GM13976 (cell line): ENCODE data around the gene DIABLO.
"Not testable (repeated sequence)": the region's sequence is repeated elsewhere in the genome, so short reads cannot be mapped to it uniquely, and the experiment has no call there.

Experiments used
- DNase-seq: peaks from one replicate; pipeline ENCODE4 v3.0.0; 2012; ENCODE audit warnings: low spot score
- in situ Hi-C: fragments of 300-500 bp; cut with MboI; formaldehyde crosslinking; loops from one replicate; pipeline ENCODE4 v1.12.0; 2022; ENCODE audit warnings: low sequenced_read_pairs, mixed read lengths, inconsistent platforms; ENCODE audit not compliant: unreplicated experiment
- TF ChIP-seq, protein P1 (sequence below): IDR thresholded peaks from 2 replicates; pipeline ENCODE4 v1.5.1; 2012; ENCODE audit warnings: borderline replicate concordance, mild to moderate bottlenecking; ENCODE audit not compliant: insufficient read depth; ENCODE audit errors: extremely low read depth, missing control alignments, control extremely low read depth

DIABLO gene

GRCh38 chr12:122225683-122226365 lies at the start of gene DIABLO:
Gene DIABLO, minus strand, starts transcription at chr12:122226052. Its CDS starts 38 bp downstream, at chr12:122226014.
- TF ChIP-seq, protein P1, sequence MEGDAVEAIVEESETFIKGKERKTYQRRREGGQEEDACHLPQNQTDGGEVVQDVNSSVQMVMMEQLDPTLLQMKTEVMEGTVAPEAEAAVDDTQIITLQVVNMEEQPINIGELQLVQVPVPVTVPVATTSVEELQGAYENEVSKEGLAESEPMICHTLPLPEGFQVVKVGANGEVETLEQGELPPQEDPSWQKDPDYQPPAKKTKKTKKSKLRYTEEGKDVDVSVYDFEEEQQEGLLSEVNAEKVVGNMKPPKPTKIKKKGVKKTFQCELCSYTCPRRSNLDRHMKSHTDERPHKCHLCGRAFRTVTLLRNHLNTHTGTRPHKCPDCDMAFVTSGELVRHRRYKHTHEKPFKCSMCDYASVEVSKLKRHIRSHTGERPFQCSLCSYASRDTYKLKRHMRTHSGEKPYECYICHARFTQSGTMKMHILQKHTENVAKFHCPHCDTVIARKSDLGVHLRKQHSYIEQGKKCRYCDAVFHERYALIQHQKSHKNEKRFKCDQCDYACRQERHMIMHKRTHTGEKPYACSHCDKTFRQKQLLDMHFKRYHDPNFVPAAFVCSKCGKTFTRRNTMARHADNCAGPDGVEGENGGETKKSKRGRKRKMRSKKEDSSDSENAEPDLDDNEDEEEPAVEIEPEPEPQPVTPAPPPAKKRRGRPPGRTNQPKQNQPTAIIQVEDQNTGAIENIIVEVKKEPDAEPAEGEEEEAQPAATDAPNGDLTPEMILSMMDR: no peak
- in situ Hi-C loops: no loop called here

DNA sequence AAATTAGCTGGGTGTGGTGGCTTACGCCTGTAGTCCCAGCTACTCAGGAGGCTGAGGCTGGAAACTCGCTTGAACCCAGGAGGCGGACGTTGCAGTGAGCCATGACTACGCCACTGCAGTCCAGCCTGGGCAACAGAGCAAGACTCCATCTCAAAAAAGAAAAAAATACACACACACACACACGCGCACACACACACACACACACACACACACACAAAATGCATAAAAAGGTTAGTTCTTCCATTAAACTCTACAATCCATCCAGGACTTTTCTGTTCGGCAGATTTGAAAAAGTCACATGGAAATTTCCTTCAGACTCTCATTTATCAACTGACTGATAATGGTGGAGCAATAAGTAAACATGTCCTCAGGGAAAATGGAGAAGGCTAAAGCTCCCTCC lies 49.6 kb upstream of the DIABLO start:
- TF ChIP-seq, protein P1: no peak
- in situ Hi-C loops: no loop called here
- DNase-seq: no peak

More at GRCh38 chr12:122225683-122226365, at the start of gene DIABLO:
- peak; percentile 98 for DNase-seq

- TF ChIP-seq, protein P1: no peak
- in situ Hi-C loops: no loop called here
- peak; percentile 97 for DNase-seq
Observed at GRCh38 chr12:122266230-122266901, 40.5 kb upstream of the DIABLO start, which contains the start of gene VPS33A. Gene VPS33A, minus strand, starts transcription at chr12:122266494. Its CDS starts 86 bp downstream, at chr12:122266408.

DNA sequence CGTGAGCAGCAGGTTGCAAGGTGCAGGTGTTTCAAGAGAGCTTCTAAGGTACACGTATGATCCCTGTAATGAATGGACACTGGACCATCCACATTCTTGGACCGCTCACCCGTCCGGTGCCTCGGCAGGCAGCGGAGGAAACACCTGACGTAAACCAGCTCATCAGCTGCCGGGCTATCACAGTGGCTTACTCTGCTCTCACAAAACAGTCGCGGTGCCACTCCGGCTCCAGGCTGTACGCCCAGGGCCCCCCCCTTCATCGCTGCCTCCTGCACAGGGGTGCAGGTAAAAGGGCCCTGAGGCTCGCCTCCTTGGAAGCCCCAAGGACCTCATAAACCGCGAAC lies 40.0 kb upstream of the DIABLO start:
- TF ChIP-seq, protein P1: no peak
- no peak for DNase-seq
- in situ Hi-C loops: no loop called here

DNA sequence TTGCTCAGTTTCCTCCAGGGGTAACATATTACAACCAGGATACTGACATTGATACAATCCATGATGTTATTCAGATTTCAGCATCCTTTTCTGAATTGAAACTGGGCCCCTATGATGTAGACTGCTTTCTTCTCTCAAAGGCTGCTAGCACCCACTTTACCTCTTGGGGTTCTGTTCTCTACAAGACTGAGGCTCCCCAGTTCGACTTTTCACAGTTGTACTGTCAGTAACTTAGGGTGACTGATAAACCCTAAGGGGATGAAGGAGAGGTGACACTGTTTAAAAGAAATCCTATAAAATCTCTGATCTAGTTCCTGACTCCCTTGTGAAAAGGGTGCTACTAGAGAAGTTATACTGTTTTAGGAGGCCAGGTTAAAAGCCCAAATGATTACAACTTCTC lies 39.6 kb upstream of the DIABLO start:
- TF ChIP-seq, protein P1: no peak
- no peak for DNase-seq
- in situ Hi-C loops: no loop called here

DNA sequence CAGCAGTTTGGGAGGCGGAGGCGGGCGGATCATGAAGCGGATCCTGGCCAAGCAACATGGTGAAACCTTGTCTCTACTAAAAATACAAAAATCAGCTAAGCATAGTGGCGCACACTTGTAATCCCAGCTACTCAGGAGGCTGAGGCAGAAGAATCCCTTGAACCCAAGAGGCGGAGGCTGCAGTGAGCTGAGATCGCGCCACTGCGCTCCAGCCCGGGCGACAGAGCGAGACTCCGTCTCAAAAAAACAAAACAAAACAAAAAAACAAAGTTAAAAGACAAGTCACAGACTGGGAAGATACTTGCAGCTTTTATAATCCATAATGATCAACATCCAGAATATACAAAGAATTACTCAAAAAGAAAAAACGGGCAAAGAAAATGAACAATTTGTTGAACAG lies 34.9 kb upstream of the DIABLO start:
- in situ Hi-C loops, DNase-seq: not testable (repeated sequence)

DNA sequence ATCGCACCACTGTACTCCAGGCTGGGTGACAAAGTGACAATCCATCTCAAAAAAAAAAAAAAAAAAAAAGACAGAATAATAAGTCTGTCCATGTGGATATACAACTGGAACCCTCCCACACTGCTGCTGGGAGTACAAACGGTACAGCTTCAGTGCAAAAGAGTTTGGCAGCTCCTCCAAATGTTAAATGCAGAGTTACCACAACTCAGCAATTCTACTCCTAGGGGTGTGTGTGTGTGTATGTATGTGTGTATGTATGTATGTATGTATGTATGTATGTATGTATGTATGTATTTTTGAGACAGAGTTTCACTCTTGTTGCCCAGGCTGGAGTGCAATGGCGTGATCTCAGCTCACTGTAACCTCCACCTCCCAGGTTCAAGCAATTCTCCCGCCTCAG lies 33.1 kb upstream of the DIABLO start:
- DNase-seq, in situ Hi-C loops: not testable (repeated sequence)

GRCh38 chr12:122258462-122258861 lies 32.6 kb upstream of the DIABLO start:
- in situ Hi-C loops, DNase-seq: not testable (repeated sequence)
